Ascending aorta (tissue), 2 donors: ENCODE results near the gene TBXA2R. TPM values are rescaled to one million over a fixed set of nuclear protein-coding genes. Genes with fewer than 3 reads are reported as not detected.
"Not testable (repeated sequence)": the region's sequence is repeated elsewhere in the genome, so short reads cannot be mapped to it uniquely, and the experiment has no call there.

Source experiments
- DNase-seq, 2 donors: peaks; one replicate each; pipeline ENCODE4 v3.0.0-alpha.2; 2019; ENCODE audit warnings: low spot score in 2 of 2
- H3K27ac ChIP-seq, 2 donors: fragments of 200-600 bp; sonication (generic); one replicate each; pipeline ENCODE4 v1.5.1; 2016 to 2017; ENCODE audit warnings: mild to moderate bottlenecking in 1 of 2
- H3K27me3 ChIP-seq: fragments of 200-600 bp; sonication (generic); one replicate; pipeline ENCODE4 v1.5.1; 2017
- H3K36me3 ChIP-seq, 2 donors: fragments of 200-600 bp; sonication (generic); one replicate each; pipeline ENCODE4 v1.5.1; 2016
- H3K4me1 ChIP-seq, 2 donors: fragments of 200-600 bp; sonication (generic); one replicate each; pipeline ENCODE4 v1.5.1; 2016 to 2017; ENCODE audit warnings: mild to moderate bottlenecking in 1 of 2
- H3K4me3 ChIP-seq, 2 donors: fragments of 200-600 bp; sonication (generic); one replicate each; pipeline ENCODE4 v1.5.1; 2016 to 2017; ENCODE audit warnings: mild to moderate bottlenecking in 1 of 2
- H3K9me3 ChIP-seq, 2 donors: fragments of 200-600 bp; sonication (generic); one replicate each; pipeline ENCODE4 v1.5.1; 2016
- CTCF ChIP-seq, 3 experiments: fragments of 200-600 bp in 2 of 3; fragments of 450-650 bp in 1 of 3; sonication (generic) in 2 of 3; IDR thresholded peaks; one replicate each; pipeline ENCODE4 v1.5.1; 2016 to 2019; ENCODE audit warnings: antibody characterized with exemption in 3 of 3, mild to moderate bottlenecking in 1 of 3, moderate library complexity in 1 of 3
- intact Hi-C: fragments of 100-400 bp; cut with DNase I; formaldehyde crosslinking; loops from one replicate; pipeline ENCODE4 v1.15.1; 2023
- total RNA-seq: library from RNA; depleted of rRNA; stranded (reverse); fragments of >200 nt; gene quantifications from one replicate; pipeline ENCODE4 v1.1.0, GENCODE V29; 2016

The TBXA2R gene
- total RNA-seq, 1 donor from 2014 or later = 37.8 TPM

DNA sequence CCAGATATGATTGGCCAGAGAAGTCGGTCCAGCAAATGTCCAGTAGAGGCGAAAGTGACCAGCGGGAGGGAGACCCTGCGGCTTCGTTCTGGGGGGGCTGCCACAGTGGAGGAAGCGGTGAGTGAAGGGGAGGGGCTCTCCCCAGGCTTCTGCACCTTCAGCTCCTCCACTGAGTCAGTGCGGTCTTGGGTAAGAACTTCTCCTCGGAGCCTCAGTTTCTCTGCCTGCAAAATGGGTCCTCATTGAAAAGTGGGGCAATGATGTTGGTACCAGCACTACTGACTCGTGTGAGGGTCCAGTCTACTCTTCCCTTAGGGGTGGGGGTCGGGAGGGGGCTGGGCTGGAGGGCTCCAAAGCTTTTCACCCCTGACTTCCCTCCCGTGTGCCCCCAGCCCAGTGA is 17.2 kb downstream of the TBXA2R start:
- Histone ChIP-seq H3K27ac (no peak overlapping the region), H3K27me3 (no peaks in the 10 kb centered on the region), H3K9me3 (no peaks in the 10 kb centered on the region), H3K4me1 (peaks cover 7 to 11% of the 10 kb centered on the region in 2 donors), H3K36me3 (peaks cover 10 to 21% of the 10 kb centered on the region in 2 donors), H3K4me3 (no peak overlapping the region)
- intact Hi-C loops = loop anchor here (2.0 kb wide), 1 partner anchor 17 kb away; the partner anchor contains the start of gene TBXA2R
- no peak for TF ChIP-seq CTCF (IDR thresholded peaks at IDR 0.05)
- no peak for DNase-seq

- H3K36me3 ChIP-seq = peaks cover 0 to 12% of the 10 kb centered on the region in 2 donors
- no peak for DNase-seq
- H3K27ac ChIP-seq = no peak overlapping the region
- TF ChIP-seq CTCF (IDR thresholded peaks at IDR 0.05) = no peak
- intact Hi-C loops = loop anchor here (1.0 kb wide), 1 partner anchor 31 kb away; no protein-coding TSS in a partner anchor
- no peaks in the 10 kb centered on the region for H3K27me3 ChIP-seq
- H3K4me3 ChIP-seq = no peak overlapping the region
- peaks cover 7 to 11% of the 10 kb centered on the region in 2 donors for H3K4me1 ChIP-seq
- no peaks in the 10 kb centered on the region for H3K9me3 ChIP-seq
These were observed 19.8 kb downstream of the TBXA2R start for GRCh38 chr19:3586707-3587346.

- intact Hi-C loops = loop anchor here (1.0 kb wide), 1 partner anchor 32 kb away; no protein-coding TSS in a partner anchor
- DNase-seq = no peak
- no peaks in the 10 kb centered on the region for H3K27me3 ChIP-seq
- H3K4me3 ChIP-seq = peak overlapping the region; percentile 52 to 62
- no peak overlapping the region for H3K27ac ChIP-seq
- H3K4me1 ChIP-seq = peaks cover 7 to 11% of the 10 kb centered on the region in 2 donors
- TF ChIP-seq CTCF (IDR thresholded peaks at IDR 0.05) = peak; percentile 48 to 79 (median 69)
- H3K9me3 ChIP-seq = no peaks in the 10 kb centered on the region
- H3K36me3 ChIP-seq = peaks cover 0 to 12% of the 10 kb centered on the region in 2 donors
These were observed 20.5 kb downstream of the TBXA2R start for GRCh38 chr19:3586127-3586626.

DNA sequence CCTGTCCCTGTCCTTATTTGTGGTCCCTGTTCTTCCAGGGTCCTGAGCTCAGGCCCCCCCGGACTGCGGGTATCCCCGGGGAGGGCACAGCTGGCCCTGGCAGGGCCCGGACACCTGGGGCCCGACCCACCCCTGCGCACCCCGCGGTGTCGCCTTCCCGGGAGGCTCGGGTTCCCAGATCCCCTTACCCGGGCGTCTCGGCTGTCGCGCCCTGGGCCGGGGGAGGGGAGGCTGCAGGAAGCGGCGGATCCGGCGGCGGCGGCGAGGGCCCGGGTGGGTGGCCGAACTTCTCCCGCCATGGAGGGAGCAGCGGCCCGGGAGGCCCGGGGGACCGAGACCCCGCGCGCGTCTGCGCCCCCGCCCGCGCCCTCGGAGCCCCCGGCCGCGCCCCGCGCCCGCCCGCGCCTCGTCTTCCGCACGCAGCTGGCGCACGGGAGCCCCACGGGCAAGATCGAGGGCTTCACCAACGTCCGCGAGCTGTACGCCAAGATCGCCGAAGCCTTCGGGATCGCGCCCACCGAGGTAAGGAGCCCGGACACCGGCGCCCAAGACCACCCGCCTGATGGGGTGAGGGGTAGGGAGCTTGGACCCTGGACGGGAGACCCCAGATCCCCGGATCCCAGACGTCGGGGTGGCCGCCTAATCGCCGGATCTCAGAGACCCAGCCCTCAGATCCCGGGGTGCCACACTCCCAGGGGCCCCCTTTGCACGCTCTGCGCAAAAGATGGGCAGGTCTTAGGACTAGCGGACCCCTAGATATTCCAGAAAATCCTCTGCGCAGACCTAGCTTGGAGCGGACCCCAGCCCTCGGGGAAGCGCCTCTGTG is 21.2 kb downstream of the TBXA2R start, which contains the start of gene GIPC3:
Gene GIPC3 (plus strand): TSS at position 178 of the 826 bp plus-strand sequence. CDS start 120 bp downstream, at position 298.
- H3K27me3 ChIP-seq = no peaks in the 10 kb centered on the region
- intact Hi-C loops = loop anchor here (1.0 kb wide), 1 partner anchor 33 kb away; no protein-coding TSS in a partner anchor
- DNase-seq = peak in 1 of 2 donors; percentile 65
- no peaks in the 10 kb centered on the region for H3K9me3 ChIP-seq
- peaks cover 7 to 14% of the 10 kb centered on the region in 2 donors for H3K4me1 ChIP-seq
- H3K36me3 ChIP-seq = peaks cover 0 to 12% of the 10 kb centered on the region in 2 donors
- H3K27ac ChIP-seq = no peak within 1 kb of the TSS
- no peak for TF ChIP-seq CTCF (IDR thresholded peaks at IDR 0.05)
- H3K4me3 ChIP-seq = peak within 1 kb of the TSS; percentile 52 to 62

GRCh38 chr19:3584036-3584802 is 22.5 kb downstream of the TBXA2R start:
- H3K4me3 ChIP-seq, H3K9me3 ChIP-seq, H3K36me3 ChIP-seq, DNase-seq, H3K27me3 ChIP-seq, intact Hi-C loops, H3K27ac ChIP-seq: not testable (repeated sequence)
- peaks cover 7 to 14% of the 10 kb centered on the region in 2 donors for H3K4me1 ChIP-seq

DNA sequence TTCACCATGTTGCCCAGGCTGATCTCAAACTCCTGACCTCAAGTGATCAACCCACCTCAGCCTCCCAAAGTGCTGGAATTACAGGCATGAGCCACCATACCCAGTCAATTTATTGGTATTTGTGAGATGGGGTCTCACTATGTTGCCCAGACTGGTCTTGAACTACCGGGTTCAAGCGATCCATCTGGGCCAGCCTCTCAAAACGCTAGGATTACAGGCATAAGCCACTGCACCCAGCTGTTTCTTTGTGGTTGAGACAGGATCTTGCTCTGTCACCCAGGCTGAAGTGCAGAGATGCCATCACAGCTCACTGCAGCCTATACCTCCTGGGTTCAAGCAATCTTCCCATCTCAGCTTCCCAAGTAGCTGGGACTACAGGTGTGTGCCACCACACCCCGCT is 24.9 kb downstream of the TBXA2R start:
- DNase-seq, H3K27ac ChIP-seq, H3K4me3 ChIP-seq, H3K27me3 ChIP-seq, intact Hi-C loops, H3K36me3 ChIP-seq, H3K9me3 ChIP-seq: not testable (repeated sequence)
- peaks cover 7 to 15% of the 10 kb centered on the region in 2 donors for H3K4me1 ChIP-seq
